ENCODE measurements around the gene TUBB4B. TPM values are rescaled to one million over a fixed set of nuclear protein-coding genes. Genes with fewer than 3 reads are reported as not detected.

TUBB4B gene
- total RNA-seq, 1 donor from 2014 or later, result 191 TPM

GRCh38 chr9:137232510-137232909, 8.6 kb upstream of the TUBB4B start:
- intact Hi-C loops (cut with DNase I), result no loop called here
- Histone ChIP-seq H3K4me1 (peaks cover 9% of the 10 kb centered on the region), H3K36me3 (no peaks in the 10 kb centered on the region), H3K27me3 (peaks cover 59% of the 10 kb centered on the region), H3K4me3 (no peak overlapping the region), H3K27ac (no peak overlapping the region), H3K9me3 (no peaks in the 10 kb centered on the region)
- ATAC-seq, result no peak
- no peak for DNase-seq
- no peak for TF ChIP-seq CTCF (IDR thresholded peaks at IDR 0.05)

GRCh38 chr9:137233143-137233980, 7.7 kb upstream of the TUBB4B start:
- intact Hi-C loops (cut with DNase I), result no loop called here
- no peaks in the 10 kb centered on the region for H3K9me3 ChIP-seq
- ATAC-seq, result no peak
- no peaks in the 10 kb centered on the region for H3K36me3 ChIP-seq
- no peak overlapping the region for H3K4me3 ChIP-seq
- H3K4me1 ChIP-seq, result peaks cover 9% of the 10 kb centered on the region
- TF ChIP-seq CTCF (IDR thresholded peaks at IDR 0.05), result no peak
- H3K27ac ChIP-seq, result no peak overlapping the region
- peaks cover 55% of the 10 kb centered on the region for H3K27me3 ChIP-seq
- DNase-seq, result no peak

DNA sequence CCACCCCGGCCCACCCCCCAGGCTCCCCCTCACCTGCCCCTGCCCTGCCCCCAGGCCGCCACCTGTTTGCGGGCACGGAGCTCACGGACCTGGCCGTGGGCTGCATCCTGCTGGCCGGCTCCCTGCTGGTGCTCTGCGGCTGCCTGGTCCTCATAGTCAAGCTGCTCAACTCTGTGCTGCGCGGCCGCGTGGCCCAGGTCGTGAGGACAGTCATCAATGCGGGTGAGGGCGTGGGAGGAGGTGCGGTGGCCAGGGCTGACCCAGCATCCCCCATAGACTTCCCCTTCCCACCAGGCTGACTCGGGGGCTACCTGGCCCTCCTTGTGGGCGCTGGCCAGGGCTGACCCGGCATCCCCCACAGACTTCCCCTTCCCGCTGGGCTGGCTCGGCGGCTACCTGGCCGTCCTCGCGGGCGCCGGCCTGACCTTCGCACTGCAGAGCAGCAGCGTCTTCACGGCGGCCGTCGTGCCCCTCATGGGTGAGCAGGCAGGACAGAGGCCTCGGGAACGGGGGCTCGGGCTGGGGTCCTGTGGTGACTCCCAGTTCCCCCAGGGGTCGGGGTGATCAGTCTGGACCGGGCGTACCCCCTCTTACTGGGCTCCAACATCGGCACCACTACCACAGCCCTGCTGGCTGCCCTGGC, 6.9 kb upstream of the TUBB4B start:
- H3K27me3 ChIP-seq, result peaks cover 47% of the 10 kb centered on the region
- H3K27ac ChIP-seq, result no peak overlapping the region
- TF ChIP-seq CTCF (IDR thresholded peaks at IDR 0.05), result no peak
- H3K36me3 ChIP-seq, result no peaks in the 10 kb centered on the region
- intact Hi-C loops (cut with DNase I), result no loop called here
- ATAC-seq (no peak), DNase-seq (no peak)
- H3K4me1 ChIP-seq, result peaks cover 15% of the 10 kb centered on the region
- no peaks in the 10 kb centered on the region for H3K9me3 ChIP-seq
- no peak overlapping the region for H3K4me3 ChIP-seq

- no peak for TF ChIP-seq CTCF (IDR thresholded peaks at IDR 0.05)
- no peak overlapping the region for H3K27ac ChIP-seq
- no peak overlapping the region for H3K4me3 ChIP-seq
- no peaks in the 10 kb centered on the region for H3K9me3 ChIP-seq
- H3K36me3 ChIP-seq, result no peaks in the 10 kb centered on the region
- peaks cover 22% of the 10 kb centered on the region for H3K4me1 ChIP-seq
- peaks cover 40% of the 10 kb centered on the region for H3K27me3 ChIP-seq
- intact Hi-C loops (cut with DNase I), result no loop called here
- ATAC-seq (no peak), DNase-seq (no peak)
These were observed 6.2 kb upstream of the TUBB4B start for GRCh38 chr9:137234758-137235423.

DNA sequence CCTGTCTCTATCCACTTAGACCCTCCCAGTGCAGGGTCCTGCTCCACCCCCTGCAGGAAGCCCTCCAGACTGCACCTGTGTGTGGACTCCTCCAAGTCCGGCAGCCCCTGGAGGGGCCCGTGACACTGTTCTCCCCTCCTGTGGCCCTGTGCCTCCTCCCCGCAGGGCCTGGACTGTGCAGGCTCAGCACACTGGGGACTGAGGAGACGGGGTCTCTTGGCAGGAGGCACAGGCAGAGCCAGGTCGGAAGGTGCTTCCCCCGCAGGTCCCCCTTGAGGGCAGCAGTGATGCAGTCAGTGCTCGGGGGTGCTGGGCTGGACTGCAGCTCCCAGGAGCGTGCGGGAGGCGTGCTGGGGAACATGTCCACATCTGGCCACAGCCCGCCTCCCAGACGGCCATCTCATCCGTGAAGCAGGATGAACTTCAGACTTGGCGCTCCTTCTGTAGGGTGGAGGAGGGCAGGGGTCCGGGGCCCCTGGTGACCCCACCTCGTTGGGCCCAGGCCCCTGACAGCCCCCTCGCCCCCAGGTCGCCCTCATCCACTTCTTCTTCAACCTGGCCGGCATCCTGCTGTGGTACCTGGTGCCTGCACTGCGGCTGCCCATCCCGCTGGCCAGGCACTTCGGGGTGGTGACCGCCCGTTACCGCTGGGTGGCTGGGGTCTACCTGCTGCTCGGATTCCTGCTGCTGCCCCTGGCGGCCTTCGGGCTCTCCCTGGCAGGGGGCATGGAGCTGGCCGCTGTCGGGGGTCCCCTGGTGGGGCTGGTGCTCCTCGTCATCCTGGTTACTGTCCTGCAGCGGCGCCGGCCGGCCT, 5.5 kb upstream of the TUBB4B start:
- H3K27me3 ChIP-seq, result peaks cover 34% of the 10 kb centered on the region

More for the DNA sequence above, 5.5 kb upstream of the TUBB4B start:
- Histone ChIP-seq H3K4me1 (peaks cover 24% of the 10 kb centered on the region), H3K36me3 (no peaks in the 10 kb centered on the region), H3K9me3 (no peaks in the 10 kb centered on the region), H3K4me3 (no peak overlapping the region), H3K27ac (no peak overlapping the region)
- ATAC-seq (no peak), DNase-seq (no peak)
- no peak for TF ChIP-seq CTCF (IDR thresholded peaks at IDR 0.05)
- intact Hi-C loops (cut with DNase I), result no loop called here
